ENCODE results near the gene PDPK1.
"Not testable (repeated sequence)": the region's sequence is repeated elsewhere in the genome, so short reads cannot be mapped to it uniquely, and the experiment has no call there.

The PDPK1 gene

GRCh38 chr16:2550283-2550878 lies 12.6 kb downstream of the PDPK1 start:
- DNase-seq, result not testable (repeated sequence)

GRCh38 chr16:2551420-2551889 lies 13.6 kb downstream of the PDPK1 start:
- peak; percentile 28 for DNase-seq

- DNase-seq, result not testable (repeated sequence)
Observed at GRCh38 chr16:2554709-2555425, 17.0 kb downstream of the PDPK1 start.

GRCh38 chr16:2557150-2557549 lies 19.3 kb downstream of the PDPK1 start:
- not testable (repeated sequence) for DNase-seq

DNA sequence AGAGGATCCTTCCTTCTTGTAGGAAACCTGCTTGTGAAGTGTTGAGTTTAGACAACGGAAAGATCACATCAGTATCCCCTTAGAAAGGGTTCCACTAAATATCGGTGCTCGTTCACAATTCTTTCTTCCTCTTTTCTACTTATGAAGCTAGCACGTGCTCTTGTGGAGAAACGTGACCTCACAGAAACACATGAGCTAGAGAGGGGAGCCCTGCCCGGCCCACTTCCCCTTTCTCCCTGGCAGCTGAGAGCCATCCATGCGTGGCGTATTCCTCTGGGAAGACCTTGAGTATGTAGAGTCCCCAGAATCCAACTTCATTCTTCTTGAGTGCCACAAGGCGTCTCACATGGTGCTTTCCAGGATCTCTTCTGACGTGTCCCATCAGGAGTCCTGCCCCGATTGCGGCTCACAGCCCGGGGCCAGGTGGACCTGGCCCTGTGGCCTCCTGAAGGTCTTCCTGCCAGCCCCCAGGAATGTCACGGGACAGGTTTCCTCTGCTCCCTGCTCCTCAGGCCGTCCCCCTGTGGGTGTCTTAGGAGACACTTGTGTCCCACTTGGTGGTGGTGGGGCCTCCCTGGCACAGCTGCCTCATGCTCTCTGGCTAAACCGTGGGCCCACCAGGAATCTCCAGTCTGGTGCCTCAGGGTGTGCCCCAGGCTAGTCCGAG lies 22.4 kb downstream of the PDPK1 start:
- DNase-seq, result not testable (repeated sequence)

- DNase-seq, result not testable (repeated sequence)
Observed at GRCh38 chr16:2560798-2561133, 22.9 kb downstream of the PDPK1 start.

- not testable (repeated sequence) for DNase-seq
Observed at GRCh38 chr16:2567506-2567905, 29.7 kb downstream of the PDPK1 start.

- not testable (repeated sequence) for DNase-seq
Observed at GRCh38 chr16:2568573-2568972, 30.8 kb downstream of the PDPK1 start.

- not testable (repeated sequence) for DNase-seq
Observed at GRCh38 chr16:2572704-2573103, 34.9 kb downstream of the PDPK1 start.

- not testable (repeated sequence) for DNase-seq
Observed at GRCh38 chr16:2575839-2576238, 38.0 kb downstream of the PDPK1 start.

- DNase-seq, result not testable (repeated sequence)
Observed at GRCh38 chr16:2577044-2577443, 39.2 kb downstream of the PDPK1 start.

- not testable (repeated sequence) for DNase-seq
Observed at GRCh38 chr16:2578905-2579304, 41.1 kb downstream of the PDPK1 start.

GRCh38 chr16:2580143-2580542 lies 42.3 kb downstream of the PDPK1 start:
- not testable (repeated sequence) for DNase-seq

- not testable (repeated sequence) for DNase-seq
Observed at GRCh38 chr16:2580818-2581217, 43.0 kb downstream of the PDPK1 start.

DNA sequence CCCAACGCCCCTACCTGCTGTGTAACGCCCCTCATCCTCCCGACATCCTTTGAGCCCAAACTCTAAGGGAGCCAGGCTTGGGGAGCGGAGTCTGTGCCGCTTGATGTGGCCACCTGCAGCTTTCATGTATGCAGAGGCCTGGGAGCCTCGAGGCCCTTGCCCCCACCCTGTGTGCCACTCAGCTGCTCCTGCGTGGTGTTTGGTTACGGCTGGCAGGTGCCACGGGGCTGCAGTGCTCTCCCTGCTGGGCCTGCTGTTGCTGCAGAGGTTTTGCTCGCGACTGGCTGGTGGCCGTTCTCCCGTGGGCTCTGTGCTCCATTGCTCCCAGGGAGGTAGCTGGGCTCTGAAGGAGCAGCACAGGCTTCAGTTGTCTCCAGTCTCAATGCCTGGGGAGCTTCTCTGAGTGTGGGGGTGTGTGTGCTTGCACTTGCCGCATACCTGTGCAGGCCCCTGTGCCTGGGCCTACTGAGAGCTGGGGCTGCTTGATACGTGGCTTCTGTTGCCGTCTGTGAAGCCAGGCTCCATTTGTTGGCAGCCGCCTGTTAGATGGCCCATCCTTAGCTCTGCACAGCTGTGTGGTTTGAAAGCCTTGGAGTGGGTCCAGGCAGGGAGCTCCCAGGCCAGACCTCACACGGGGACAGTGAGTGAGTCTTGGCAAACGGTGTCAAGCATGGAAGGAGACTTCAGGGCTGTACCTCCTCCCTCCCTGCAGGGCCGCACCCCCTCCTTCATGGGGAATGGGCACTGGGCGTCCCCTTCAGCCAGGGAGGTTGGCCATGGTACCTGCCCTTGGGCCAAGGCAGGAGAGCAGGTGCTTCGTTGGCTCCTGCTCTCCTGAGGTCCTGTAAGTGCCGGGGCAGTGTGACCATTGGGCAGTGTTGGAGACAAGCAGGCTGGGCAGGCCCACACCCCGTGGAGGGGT lies 47.2 kb downstream of the PDPK1 start:
- DNase-seq, result no peak

GRCh38 chr16:2585651-2586081 lies 47.8 kb downstream of the PDPK1 start:
- no peak for DNase-seq

- DNase-seq, result no peak
Observed at GRCh38 chr16:2586241-2586640, 48.4 kb downstream of the PDPK1 start.

GRCh38 chr16:2586901-2587480 lies 49.2 kb downstream of the PDPK1 start:
- DNase-seq, result no peak

GRCh38 chr16:2587891-2588565 lies 50.2 kb downstream of the PDPK1 start:
- no peak for DNase-seq

DNA sequence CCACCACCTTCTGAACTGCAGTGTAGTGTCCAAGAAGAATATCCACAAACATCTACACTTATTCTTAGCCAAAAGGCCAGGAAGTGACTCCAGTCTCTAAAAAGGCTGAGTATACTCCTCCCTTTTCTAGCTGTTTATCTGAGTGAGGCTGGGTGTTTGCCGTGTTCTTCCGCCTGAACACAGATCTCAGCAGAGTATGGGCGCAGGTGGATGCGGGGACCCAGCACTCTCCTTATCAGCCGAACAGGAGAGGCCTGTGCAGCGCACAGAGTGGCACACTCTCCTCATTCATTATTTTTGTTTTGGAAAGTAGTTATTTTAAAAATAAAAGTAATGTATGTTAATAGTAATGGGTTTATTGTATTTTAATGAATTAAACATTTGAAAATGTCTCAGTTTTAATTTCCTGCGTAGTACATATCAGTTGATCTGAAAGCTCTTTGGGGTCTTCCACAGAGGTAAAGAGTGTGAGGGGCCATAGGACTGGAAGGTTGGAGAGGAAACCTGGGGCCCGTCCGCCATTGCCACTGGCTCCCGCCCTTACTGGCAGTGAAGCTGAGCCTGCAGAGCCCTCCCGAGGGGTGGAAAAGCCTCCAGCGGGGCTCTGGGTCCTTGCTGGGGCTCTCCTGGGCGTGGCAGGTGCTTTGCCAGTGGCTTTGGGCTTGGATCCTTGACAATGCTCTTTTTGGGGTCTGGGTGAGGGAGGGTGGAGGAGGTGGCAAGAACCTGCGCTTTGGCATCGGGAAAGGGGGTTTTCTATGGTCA lies 53.8 kb downstream of the PDPK1 start:
- DNase-seq, result no peak

- DNase-seq, result no peak
Observed at GRCh38 chr16:2592786-2593185, 55.0 kb downstream of the PDPK1 start.
